LoVo (cell line): ENCODE measurements around the gene GPT2.

Experiments used
- DNase-seq: peaks from one replicate; pipeline ENCODE4 v3.0.0-alpha.2; 2016; ENCODE audit warnings: low spot score

GPT2 gene

GRCh38 chr16:46883690-46884512 lies at the start of gene GPT2:
Gene GPT2, plus strand, starts transcription at chr16:46884362. Its CDS starts 354 bp downstream, at chr16:46884716.
- DNase-seq, result peak; percentile 96

DNA sequence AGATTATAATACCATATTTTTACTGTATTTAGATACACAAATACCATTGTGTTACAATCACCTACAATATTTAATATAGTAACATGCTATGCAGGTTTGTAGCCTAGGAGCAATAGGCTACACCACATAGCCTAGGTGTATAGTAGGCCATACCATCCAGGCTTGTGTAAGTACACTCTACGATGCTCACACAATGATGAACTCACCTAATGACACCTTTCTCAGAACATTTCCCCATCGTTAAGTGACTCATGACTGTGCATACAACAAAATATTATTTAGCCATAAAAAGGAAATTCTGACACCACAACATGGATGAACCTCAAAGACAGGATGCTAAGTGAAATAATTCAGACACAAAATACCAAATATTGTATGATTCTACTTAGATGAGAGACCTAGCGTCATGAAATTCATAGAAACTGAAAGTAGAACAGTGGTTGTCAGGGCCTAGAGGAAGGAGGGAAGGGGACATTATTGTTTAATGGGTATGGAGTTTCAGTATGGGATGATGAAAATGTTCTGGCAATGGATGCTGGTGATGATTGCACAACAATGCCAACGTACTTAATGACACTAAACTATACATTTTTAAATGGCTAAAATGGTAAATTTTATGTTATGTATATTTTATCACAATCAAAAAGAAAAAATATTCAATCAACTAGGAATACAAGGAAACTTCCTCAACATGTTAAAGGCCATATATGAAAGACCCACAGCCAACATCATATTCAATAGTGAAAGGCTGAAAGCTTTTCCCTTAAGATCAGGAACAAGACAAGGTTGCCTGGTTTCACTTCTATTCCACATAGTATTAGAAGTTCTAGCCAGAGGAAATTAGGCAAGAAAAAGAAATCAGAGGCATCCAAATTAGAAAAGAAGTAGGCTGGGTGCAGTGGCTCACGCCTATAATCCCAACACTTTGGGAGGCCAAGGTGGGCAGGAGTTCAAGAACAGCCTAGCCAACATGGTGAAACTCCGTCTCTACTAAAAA lies 47.3 kb upstream of the GPT2 start:
- DNase-seq, result no peak

DNA sequence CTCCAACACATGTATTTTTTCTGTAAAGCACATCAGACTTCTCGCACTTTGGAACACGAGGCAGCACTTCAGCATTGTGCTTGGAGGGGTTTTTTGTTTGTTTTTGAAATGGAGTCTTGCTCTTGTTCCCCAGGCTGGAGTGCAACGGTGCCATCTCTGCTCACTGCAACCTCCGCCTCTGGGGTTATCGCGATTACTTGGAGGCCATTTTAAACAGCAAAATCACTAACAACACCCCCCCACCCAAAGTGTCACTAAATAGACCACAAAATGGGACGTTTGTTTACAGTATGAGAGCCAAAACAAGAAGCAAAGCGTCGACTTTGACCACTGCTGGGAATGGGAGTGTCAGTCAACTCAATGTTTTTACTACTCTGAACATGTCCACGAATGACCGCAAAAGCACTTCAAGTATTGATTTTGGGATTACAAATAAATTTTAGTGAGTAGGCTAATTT lies 44.1 kb upstream of the GPT2 start:
- no peak for DNase-seq

DNA sequence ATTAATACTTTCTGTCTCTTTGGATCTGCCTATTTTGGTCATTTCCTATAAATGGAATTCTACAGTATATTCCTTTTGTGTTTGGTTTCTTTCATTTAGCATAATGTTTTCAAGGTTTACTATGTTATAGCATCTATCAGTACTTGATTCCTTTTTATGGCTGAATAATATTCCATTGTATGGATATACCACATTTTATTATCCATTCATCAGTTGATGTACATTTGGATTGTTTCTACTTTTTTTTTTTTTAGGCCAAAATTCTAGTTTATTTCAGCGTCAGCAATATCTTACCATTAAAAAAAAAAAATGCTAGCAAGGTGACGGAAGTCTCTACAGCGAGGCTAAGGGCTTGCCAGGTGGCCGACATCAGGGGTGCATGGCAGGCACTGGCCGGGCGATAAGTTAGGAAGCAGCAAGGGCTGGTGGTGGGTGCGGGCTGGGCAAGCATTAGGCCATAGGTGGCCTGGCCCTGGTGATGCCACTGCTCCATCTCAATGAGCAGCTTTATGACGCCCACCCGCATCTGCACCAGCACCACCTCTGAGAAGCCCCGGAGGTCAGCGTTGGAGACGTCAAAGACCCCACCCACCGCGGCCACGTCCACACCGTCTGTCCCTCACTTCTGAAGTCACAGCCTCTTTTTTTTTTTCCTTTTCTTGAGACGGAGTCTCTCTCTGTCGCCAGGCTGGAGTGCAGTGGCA lies 41.8 kb upstream of the GPT2 start:
- DNase-seq, result no peak

- DNase-seq, result no peak
Measured at GRCh38 chr16:46843898-46844642, 40.1 kb upstream of the GPT2 start.

- DNase-seq, result no peak
Measured at GRCh38 chr16:46844771-46845170, 39.4 kb upstream of the GPT2 start.

GRCh38 chr16:46845952-46846351 lies 38.2 kb upstream of the GPT2 start:
- DNase-seq, result no peak

GRCh38 chr16:46848768-46849764 lies 35.1 kb upstream of the GPT2 start:
- DNase-seq, result no peak

DNA sequence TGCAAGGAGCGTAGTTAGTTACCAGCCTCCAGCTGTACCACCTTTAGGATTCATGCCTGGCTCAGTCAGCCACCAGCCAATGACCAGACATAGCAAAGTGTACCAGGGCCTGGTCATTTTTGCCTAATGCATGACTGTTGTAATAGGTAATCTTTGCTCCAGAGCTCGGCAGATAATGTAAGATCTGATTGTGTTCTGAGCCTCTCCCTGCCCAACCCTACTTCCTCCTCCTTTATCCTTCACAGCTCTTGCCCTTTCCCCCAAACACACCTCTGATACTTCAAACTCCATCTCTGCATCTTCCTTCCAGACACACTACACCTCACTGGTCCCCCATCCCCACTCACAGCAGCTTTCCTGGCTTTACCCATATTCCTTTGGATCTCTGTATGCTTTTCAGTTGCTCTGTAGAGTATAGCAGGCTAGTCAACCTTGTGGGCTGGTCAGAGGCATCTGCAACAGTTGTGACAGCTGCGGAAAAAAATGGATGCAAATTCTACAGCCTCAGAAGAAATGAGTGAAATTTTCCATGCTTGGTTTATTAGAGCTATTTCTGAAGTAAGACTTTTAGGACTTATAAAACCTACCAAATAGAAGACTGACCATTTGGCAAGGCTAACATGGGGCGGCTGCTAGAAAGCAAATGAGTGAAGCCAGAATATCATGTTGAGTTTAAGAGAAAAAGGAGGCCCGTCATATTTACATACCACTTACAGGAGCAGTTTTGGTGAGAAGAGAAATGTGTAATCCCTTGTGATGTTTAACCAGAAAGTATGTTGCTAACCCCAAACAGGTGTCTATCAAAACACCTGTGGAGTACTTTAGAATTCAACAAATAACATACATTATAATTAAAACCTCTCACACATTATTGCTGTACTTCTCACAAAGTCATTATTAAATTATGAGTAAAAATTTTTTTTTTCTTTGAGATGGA lies 33.3 kb upstream of the GPT2 start:
- no peak for DNase-seq

GRCh38 chr16:46852130-46852529 lies 32.0 kb upstream of the GPT2 start:
- DNase-seq, result no peak

GRCh38 chr16:46853713-46854443 lies 30.3 kb upstream of the GPT2 start:
- DNase-seq, result peak; percentile 45

DNA sequence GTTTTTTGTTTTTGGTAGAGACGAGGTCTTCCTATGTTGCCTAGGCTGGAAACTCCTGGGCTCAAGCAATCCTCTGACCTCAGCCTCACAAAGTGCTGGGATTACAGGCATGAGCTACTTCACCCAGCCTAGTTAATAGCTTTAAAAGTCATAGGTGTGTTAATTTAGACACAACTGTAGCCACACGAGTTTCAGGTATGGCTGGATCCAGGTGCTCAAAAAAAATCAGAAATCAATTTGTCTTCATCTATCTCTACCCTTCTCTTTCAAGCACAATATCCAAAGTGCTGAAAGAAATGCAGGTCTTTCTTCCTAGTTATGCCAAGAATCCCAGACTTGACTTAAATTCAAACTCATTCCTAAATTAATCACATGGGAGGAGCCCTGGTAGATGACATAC lies 29.3 kb upstream of the GPT2 start:
- DNase-seq, result no peak

- DNase-seq, result no peak
Measured at GRCh38 chr16:46855389-46855788, 28.8 kb upstream of the GPT2 start.

DNA sequence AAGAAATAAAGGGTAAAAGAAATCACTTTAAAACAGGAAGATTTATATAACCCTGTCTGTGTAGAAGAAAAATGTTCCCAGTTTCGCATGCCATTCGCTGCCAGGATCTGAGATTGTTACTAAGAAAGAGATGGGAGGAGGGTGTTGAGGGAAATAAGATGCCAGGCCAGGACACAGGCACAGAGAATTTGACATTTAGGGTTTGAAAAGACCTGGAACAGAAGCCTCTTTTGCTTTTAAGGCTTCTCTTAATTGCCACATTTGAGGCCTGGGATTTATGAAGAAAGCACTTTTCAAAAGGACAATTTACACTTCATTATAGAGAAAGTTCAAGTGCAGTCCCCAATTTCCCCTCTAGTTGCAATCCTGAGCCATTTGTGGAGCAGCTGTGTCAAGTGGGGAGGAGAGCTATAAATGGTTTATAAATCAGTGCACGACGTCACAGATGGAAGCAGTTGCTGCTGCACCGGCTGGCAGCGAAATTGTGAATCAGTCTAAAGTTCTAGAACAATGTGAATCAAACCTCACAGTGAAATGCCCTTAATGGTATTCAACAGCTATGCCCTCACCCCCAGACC lies 26.7 kb upstream of the GPT2 start:
- no peak for DNase-seq

- DNase-seq, result no peak
Measured at GRCh38 chr16:46858151-46858550, 26.0 kb upstream of the GPT2 start.

DNA sequence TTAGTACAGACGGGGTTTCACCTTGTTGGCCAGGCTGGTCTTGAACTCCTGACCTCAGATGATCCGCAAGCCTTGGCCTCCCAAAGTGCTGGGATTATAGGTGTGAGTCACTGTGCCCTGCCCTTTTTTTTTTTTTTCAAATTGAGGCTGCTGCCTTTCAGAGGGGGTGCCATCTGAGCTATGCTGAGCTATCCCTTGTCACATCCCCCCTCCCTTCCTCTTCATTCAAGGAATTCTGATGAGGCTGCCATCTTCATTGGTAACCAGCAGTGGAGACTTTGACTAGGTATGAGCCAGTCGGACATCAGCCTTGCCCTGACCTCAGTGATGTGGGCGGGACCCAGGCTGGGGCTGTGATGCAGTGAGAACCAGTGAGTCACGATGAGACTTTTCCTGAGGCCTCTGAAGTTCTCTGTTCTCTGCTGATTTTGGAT lies 24.4 kb upstream of the GPT2 start:
- DNase-seq, result peak; percentile 70

- no peak for DNase-seq
Measured at GRCh38 chr16:46862555-46863447, 21.4 kb upstream of the GPT2 start.
